Activated CD8-positive, alpha-beta memory T cell treated with anti-CD3 and anti-CD28 coated beads, Interleukin-2, amount 10 ng/mL, durations not matched to agents 7 days and 5 days (primary cell): Measurements from ENCODE around the gene VPS33B. TPM values are rescaled to one million over a fixed set of nuclear protein-coding genes. Genes with fewer than 3 reads are reported as not detected.

Experiments used
- ATAC-seq: fragments of 150-1000 bp; cut with Tn5 transposase; one replicate; pipeline ENCODE4 v1.10.0; 2021; ENCODE audit warnings: moderate library complexity
- CTCF ChIA-PET: fragments of 350-600 bp; sonication (Branson Sonifier 250); formaldehyde crosslinking; loops from one replicate; lab custom pipeline; 2021; ENCODE audit warnings: antibody characterized with exemption; lab: Charles Lee
- DNase-seq: peaks from one replicate; pipeline ENCODE4 v3.0.0-alpha.2; 2020
- H3K27ac Mint-ChIP-seq: one replicate; pipeline ENCODE4 v1.8.0; 2021; ENCODE audit warnings: mild to moderate bottlenecking, mixed read lengths
- H3K27me3 Mint-ChIP-seq: one replicate; pipeline ENCODE4 v1.8.0; 2021; ENCODE audit warnings: mixed read lengths
- H3K36me3 Mint-ChIP-seq: one replicate; pipeline ENCODE4 v1.8.0; 2021; ENCODE audit warnings: mild to moderate bottlenecking, mixed read lengths
- H3K4me1 Mint-ChIP-seq: one replicate; pipeline ENCODE4 v1.8.0; 2021; ENCODE audit warnings: mixed read lengths
- H3K4me3 Mint-ChIP-seq: one replicate; pipeline ENCODE4 v1.8.0; 2021; ENCODE audit warnings: mild to moderate bottlenecking, moderate library complexity, mixed read lengths
- H3K9me3 Mint-ChIP-seq: one replicate; pipeline ENCODE4 v1.8.0; 2022; ENCODE audit warnings: low read depth, mixed read lengths
- total RNA-seq, 2 experiments: library from RNA; stranded (reverse); gene quantifications; one replicate each; pipeline ENCODE4 v1.2.3, GENCODE V29; 2021

VPS33B gene
- total RNA-seq: 10 to 100 TPM; 19.5 to 24.1 TPM

GRCh38 chr15:91022075-91022831 is at the start of gene VPS33B:
TSS of gene VPS33B (minus strand) at chr15:91022594. CDS start at chr15:91022249, 345 bp downstream.
- H3K4me1 Mint-ChIP-seq: peaks cover 39% of the 10 kb centered on the region
- CTCF ChIA-PET: interaction anchor here (0.5 to 3.6 kb wide), 16 partner anchors 9 to 724 kb away, joined by 3 to 24 read pairs (median 4); partner anchors contain the start of genes HDDC3 and UNC45A
- peaks cover 4% of the 10 kb centered on the region for H3K36me3 Mint-ChIP-seq

DNA sequence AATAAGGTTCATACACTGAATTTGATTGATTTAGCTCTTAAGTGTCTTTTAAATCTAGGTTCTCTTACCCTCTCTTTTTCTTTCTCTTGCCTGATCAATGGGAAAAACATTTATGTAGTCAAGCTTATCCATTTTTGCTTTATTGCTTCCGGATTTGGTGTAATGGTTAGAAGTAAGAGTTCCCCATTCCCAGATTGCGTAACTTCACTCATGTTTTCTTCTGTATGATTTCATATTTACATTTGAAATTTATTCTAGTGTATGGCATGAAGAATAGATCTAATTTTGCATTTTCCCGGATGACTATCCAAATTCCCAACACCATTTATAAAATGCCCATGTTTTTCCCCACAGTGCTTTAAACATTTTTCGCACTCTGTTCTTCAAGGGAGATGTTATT is 49.8 kb upstream of the VPS33B start:
- H3K4me1 Mint-ChIP-seq: no peaks in the 10 kb centered on the region
- CTCF ChIA-PET: no interaction called here
- H3K36me3 Mint-ChIP-seq: no peaks in the 10 kb centered on the region
- no peak overlapping the region for H3K27ac Mint-ChIP-seq
- H3K4me3 Mint-ChIP-seq: no peak overlapping the region
- DNase-seq (no peak), ATAC-seq (no peak)
- H3K9me3 Mint-ChIP-seq: no peaks in the 10 kb centered on the region
- H3K27me3 Mint-ChIP-seq: peaks cover 45% of the 10 kb centered on the region

More at GRCh38 chr15:91022075-91022831, at the start of gene VPS33B:
- DNase-seq: peak; percentile 86
- H3K9me3 Mint-ChIP-seq: no peaks in the 10 kb centered on the region
- peak; percentile 87 for ATAC-seq
- H3K27me3 Mint-ChIP-seq: no peaks in the 10 kb centered on the region
- peak within 1 kb of the TSS; percentile 97 for H3K4me3 Mint-ChIP-seq
- H3K27ac Mint-ChIP-seq: peak within 1 kb of the TSS; percentile 85

GRCh38 chr15:91070872-91071271 is 48.5 kb upstream of the VPS33B start:
- Mint-ChIP-seq H3K9me3 (no peaks in the 10 kb centered on the region), H3K4me3 (no peak overlapping the region), H3K27ac (no peak overlapping the region), H3K4me1 (no peaks in the 10 kb centered on the region), H3K27me3 (peaks cover 48% of the 10 kb centered on the region), H3K36me3 (no peaks in the 10 kb centered on the region)
- ATAC-seq (no peak), DNase-seq (no peak)
- CTCF ChIA-PET: interaction anchor here (1.5 kb wide), 1 partner anchor 15 kb away, joined by 5 read pairs; no protein-coding TSS in a partner anchor

GRCh38 chr15:91068966-91069365 is 46.6 kb upstream of the VPS33B start:
- Mint-ChIP-seq H3K27ac (no peak overlapping the region), H3K4me1 (no peaks in the 10 kb centered on the region), H3K36me3 (no peaks in the 10 kb centered on the region), H3K4me3 (no peak overlapping the region), H3K9me3 (peaks cover 3% of the 10 kb centered on the region), H3K27me3 (peaks cover 45% of the 10 kb centered on the region)
- ATAC-seq (no peak), DNase-seq (no peak)
- CTCF ChIA-PET: interaction anchor here (3.5 kb wide), 1 partner anchor 13 kb away, joined by 10 read pairs; no protein-coding TSS in a partner anchor

DNA sequence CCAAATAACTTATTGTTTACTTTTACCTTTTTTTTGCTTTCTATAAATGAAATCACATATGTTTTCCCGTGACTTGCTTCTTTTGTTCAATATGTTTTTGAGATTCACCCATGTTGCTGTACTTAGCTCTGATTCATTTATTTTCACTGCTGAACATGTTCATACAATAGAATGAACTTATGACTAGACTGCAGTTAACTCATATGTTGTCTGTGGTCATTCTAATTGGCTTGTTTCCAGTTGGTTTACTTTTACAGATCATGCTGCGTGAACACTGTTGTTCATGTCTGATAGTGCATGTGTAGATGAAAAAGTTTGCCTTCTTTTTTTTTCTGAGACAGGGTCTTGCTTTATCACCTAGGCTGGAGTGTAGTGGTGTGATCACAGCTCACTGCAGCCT is 46.0 kb upstream of the VPS33B start:
- Mint-ChIP-seq H3K27me3 (peaks cover 45% of the 10 kb centered on the region), H3K9me3 (peaks cover 3% of the 10 kb centered on the region), H3K27ac (no peak overlapping the region), H3K4me3 (no peak overlapping the region), H3K36me3 (no peaks in the 10 kb centered on the region), H3K4me1 (no peaks in the 10 kb centered on the region)
- ATAC-seq (no peak), DNase-seq (no peak)
- CTCF ChIA-PET: interaction anchor here (1.3 to 3.5 kb wide), 2 partner anchors 12 to 203 kb away, joined by 4 to 10 read pairs; no protein-coding TSS in a partner anchor

DNA sequence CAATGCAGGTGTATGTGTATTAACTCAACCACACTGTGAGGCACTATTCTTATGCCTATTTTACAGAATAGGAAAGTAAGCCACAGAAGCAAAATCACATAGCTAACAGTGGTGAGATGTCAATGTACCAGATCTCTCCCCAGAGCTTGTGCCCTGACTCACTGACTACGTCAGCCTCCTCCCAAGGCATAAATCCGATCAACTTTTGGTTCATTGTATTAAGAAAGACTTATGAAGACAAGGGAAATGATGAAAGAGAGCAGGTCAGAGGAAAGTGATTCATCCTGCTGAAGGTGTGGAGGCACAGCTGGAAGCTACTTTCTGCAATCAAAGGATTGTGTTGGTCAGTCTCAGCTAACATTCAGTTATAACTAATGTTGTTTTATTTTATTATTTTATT is 44.6 kb upstream of the VPS33B start:
- Mint-ChIP-seq H3K36me3 (no peaks in the 10 kb centered on the region), H3K27me3 (peaks cover 34% of the 10 kb centered on the region), H3K27ac (no peak overlapping the region), H3K4me3 (no peak overlapping the region), H3K9me3 (peaks cover 3% of the 10 kb centered on the region), H3K4me1 (no peaks in the 10 kb centered on the region)
- no peak for DNase-seq
- CTCF ChIA-PET: interaction anchor here (3.5 kb wide), 1 partner anchor 11 kb away, joined by 10 read pairs; no protein-coding TSS in a partner anchor
- no peak for ATAC-seq

GRCh38 chr15:91065505-91065904 is 43.1 kb upstream of the VPS33B start:
- DNase-seq (no peak), ATAC-seq (no peak)
- CTCF ChIA-PET: no interaction called here
- Mint-ChIP-seq H3K36me3 (no peaks in the 10 kb centered on the region), H3K27ac (no peak overlapping the region), H3K4me3 (no peak overlapping the region), H3K4me1 (no peaks in the 10 kb centered on the region), H3K27me3 (peaks cover 25% of the 10 kb centered on the region), H3K9me3 (peaks cover 3% of the 10 kb centered on the region)

- CTCF ChIA-PET: no interaction called here
- H3K9me3 Mint-ChIP-seq: peaks cover 3% of the 10 kb centered on the region
- ATAC-seq: no peak
- H3K4me3 Mint-ChIP-seq: no peak overlapping the region
- DNase-seq: no peak
- no peaks in the 10 kb centered on the region for H3K4me1 Mint-ChIP-seq
- no peak overlapping the region for H3K27ac Mint-ChIP-seq
- H3K27me3 Mint-ChIP-seq: peaks cover 27% of the 10 kb centered on the region
- H3K36me3 Mint-ChIP-seq: no peaks in the 10 kb centered on the region
Observed at GRCh38 chr15:91061997-91062396, 39.6 kb upstream of the VPS33B start.

DNA sequence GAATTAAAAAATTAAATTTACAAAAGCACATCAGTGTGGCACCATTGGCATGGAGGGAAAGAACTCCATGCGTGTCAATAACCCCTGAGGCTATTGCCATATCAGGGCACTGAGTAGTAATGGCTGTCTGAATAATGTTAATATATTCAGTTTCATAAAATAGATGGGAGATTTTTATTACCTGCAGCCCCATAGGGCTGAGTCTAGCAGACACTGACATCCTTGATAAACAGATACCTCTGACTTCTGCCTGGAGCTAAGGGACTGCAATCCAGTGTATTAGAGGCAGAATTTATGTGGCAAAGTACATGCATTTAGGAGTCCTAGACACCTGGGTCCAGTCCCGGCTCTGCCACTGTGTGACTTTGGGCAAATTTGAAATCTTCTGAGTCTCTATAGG is 38.8 kb upstream of the VPS33B start:
- H3K27me3 Mint-ChIP-seq: peaks cover 31% of the 10 kb centered on the region
- no peaks in the 10 kb centered on the region for H3K36me3 Mint-ChIP-seq
- peaks cover 3% of the 10 kb centered on the region for H3K9me3 Mint-ChIP-seq
- CTCF ChIA-PET: no interaction called here
- DNase-seq (no peak), ATAC-seq (no peak)
- H3K4me3 Mint-ChIP-seq: no peak overlapping the region
- H3K4me1 Mint-ChIP-seq: no peaks in the 10 kb centered on the region
- H3K27ac Mint-ChIP-seq: no peak overlapping the region

- Mint-ChIP-seq H3K9me3 (no peaks in the 10 kb centered on the region), H3K27me3 (peaks cover 76% of the 10 kb centered on the region), H3K4me3 (no peak overlapping the region), H3K36me3 (no peaks in the 10 kb centered on the region), H3K27ac (no peak overlapping the region), H3K4me1 (no peaks in the 10 kb centered on the region)
- DNase-seq: peak; percentile 48
- CTCF ChIA-PET: interaction anchor here (0.7 to 2.7 kb wide), 24 partner anchors 12 to 919 kb away, joined by 3 to 36 read pairs (median 4); partner anchors contain the start of gene VPS33B
- ATAC-seq: peak; percentile 36
Observed at GRCh38 chr15:91055548-91056331, 33.3 kb upstream of the VPS33B start.

- DNase-seq (no peak), ATAC-seq (no peak)
- CTCF ChIA-PET: interaction anchor here (0.9 to 2.7 kb wide), 8 partner anchors 9 to 221 kb away, joined by 3 to 36 read pairs (median 4); partner anchors contain the start of gene VPS33B
- no peaks in the 10 kb centered on the region for H3K36me3 Mint-ChIP-seq
- H3K27ac Mint-ChIP-seq: no peak overlapping the region
- H3K4me1 Mint-ChIP-seq: peaks cover under 1% of the 10 kb centered on the region
- no peak overlapping the region for H3K4me3 Mint-ChIP-seq
- H3K9me3 Mint-ChIP-seq: no peaks in the 10 kb centered on the region
- peaks cover 76% of the 10 kb centered on the region for H3K27me3 Mint-ChIP-seq
Observed at GRCh38 chr15:91054816-91055215, 32.4 kb upstream of the VPS33B start.

GRCh38 chr15:91051248-91051647 is 28.9 kb upstream of the VPS33B start:
- no peak overlapping the region for H3K4me3 Mint-ChIP-seq

DNA sequence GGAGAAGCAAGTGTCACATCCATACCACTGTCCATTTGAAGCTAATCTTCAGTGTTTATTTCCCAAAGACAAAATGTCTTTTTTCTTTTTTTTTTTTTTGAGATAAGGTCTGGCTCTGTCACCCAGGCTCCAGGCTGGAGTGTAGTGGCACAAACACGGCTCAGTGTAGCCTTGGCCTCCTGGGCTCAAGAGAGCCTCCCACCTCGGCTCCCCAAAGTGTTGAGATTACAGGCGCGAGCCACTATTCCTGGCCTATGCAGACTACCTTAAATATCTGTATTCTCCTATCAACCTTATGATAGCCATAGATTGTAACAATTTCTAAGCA is 27.7 kb upstream of the VPS33B start:
- Mint-ChIP-seq H3K27me3 (peaks cover 46% of the 10 kb centered on the region), H3K9me3 (no peaks in the 10 kb centered on the region), H3K27ac (no peak overlapping the region), H3K36me3 (no peaks in the 10 kb centered on the region), H3K4me3 (no peak overlapping the region), H3K4me1 (peaks cover 25% of the 10 kb centered on the region)
- peak; percentile 13 for ATAC-seq
- CTCF ChIA-PET: interaction anchor here (0.7 to 2.5 kb wide), 28 partner anchors 10 to 657 kb away, joined by 3 to 28 read pairs (median 5); partner anchors contain the start of genes HDDC3, MAN2A2, SV2B and UNC45A
- DNase-seq: no peak

More at GRCh38 chr15:91051248-91051647, 28.9 kb upstream of the VPS33B start:
- Mint-ChIP-seq H3K4me1 (peaks cover 25% of the 10 kb centered on the region), H3K9me3 (no peaks in the 10 kb centered on the region), H3K27me3 (peaks cover 56% of the 10 kb centered on the region), H3K36me3 (no peaks in the 10 kb centered on the region), H3K27ac (no peak overlapping the region)
- DNase-seq (no peak), ATAC-seq (no peak)
- CTCF ChIA-PET: interaction anchor here (2.2 kb wide), 1 partner anchor 221 kb away, joined by 6 read pairs; no protein-coding TSS in a partner anchor
